CD14-positive monocyte (primary cell): ENCODE results near the gene AKT1. TPM values are rescaled to one million over a fixed set of nuclear protein-coding genes. Genes with fewer than 3 reads are reported as not detected.
A peak's percentile ranks its signal among the peaks of the same experiment; 100 is the strongest.
"Not testable (repeated sequence)": the region's sequence is repeated elsewhere in the genome, so short reads cannot be mapped to it uniquely, and the experiment has no call there.

Experiments
- DNase-seq, 3 donors: peaks; one replicate each; pipeline ENCODE4 v3.0.0-alpha.2; 2011 to 2022
- H2AFZ ChIP-seq: 2 replicates; pipeline ENCODE4 v1.6.0; 2012; ENCODE audit warnings: mild to moderate bottlenecking, low read depth, low read length, inconsistent platforms; ENCODE audit not compliant: insufficient read depth, poor library complexity, severe bottlenecking
- H3K27ac ChIP-seq, 2 donors: 1 replicate in 1 of 2; 2 replicates in 1 of 2; pipeline ENCODE4 v1.5.1; 2012 to 2013; ENCODE audit warnings: low read length in 2 of 2, control low read depth in 1 of 2, inconsistent platforms in 1 of 2, low read depth in 1 of 2, mild to moderate bottlenecking in 1 of 2
- H3K27me3 ChIP-seq, 2 donors: one replicate each; pipeline versions ENCODE4 v1.6.0 to v1.6.1; 2011 to 2013; ENCODE audit warnings: low read length in 2 of 2; ENCODE audit not compliant: control insufficient read depth in 2 of 2, insufficient read depth in 2 of 2
- H3K36me3 ChIP-seq, 2 donors: replicated peaks in 1 of 2; 1 replicate in 1 of 2; 2 replicates in 1 of 2; pipeline versions ENCODE4 v1.5.1 to v1.6.1; 2012 to 2013; ENCODE audit warnings: low read length in 2 of 2, control low read depth in 1 of 2, inconsistent platforms in 1 of 2, mild to moderate bottlenecking in 1 of 2; ENCODE audit not compliant: insufficient read depth in 2 of 2, control insufficient read depth in 1 of 2
- H3K4me1 ChIP-seq, 2 donors: 1 replicate in 1 of 2; 2 replicates in 1 of 2; pipeline versions ENCODE4 v1.5.1 to v1.6.1; 2012 to 2013; ENCODE audit warnings: low read length in 2 of 2, control low read depth in 1 of 2, inconsistent platforms in 1 of 2, mild to moderate bottlenecking in 1 of 2, moderate library complexity in 1 of 2; ENCODE audit not compliant: insufficient read depth in 2 of 2, control insufficient read depth in 1 of 2
- H3K4me2 ChIP-seq: replicated peaks from 2 replicates; pipeline ENCODE3; 2012; ENCODE audit warnings: low read length, moderate library complexity, mild to moderate bottlenecking; ENCODE audit not compliant: poor library complexity, severe bottlenecking; ENCODE audit errors: extremely low read depth
- H3K4me3 ChIP-seq, 3 experiments: fragments of 200-600 bp in 1 of 3; sonication (generic) in 1 of 3; replicated peaks in 1 of 3; 1 replicate in 2 of 3; 2 replicates in 1 of 3; pipeline ENCODE4 v1.5.1; 2011 to 2013; ENCODE audit warnings: low read length in 3 of 3, mild to moderate bottlenecking in 3 of 3, control low read depth in 2 of 3, low read depth in 2 of 3, inconsistent platforms in 1 of 3, moderate library complexity in 1 of 3
- H3K79me2 ChIP-seq: 2 replicates; pipeline ENCODE4 v1.6.0; 2012; ENCODE audit warnings: mild to moderate bottlenecking, control low read depth, inconsistent platforms, low read length, moderate library complexity; ENCODE audit not compliant: insufficient read depth
- H3K9ac ChIP-seq: 2 replicates; pipeline ENCODE4 v1.6.0; 2017; ENCODE audit warnings: low read length, mild to moderate bottlenecking; ENCODE audit not compliant: insufficient read depth, poor library complexity, severe bottlenecking
- H3K9me3 ChIP-seq, 2 donors: replicated peaks in 1 of 2; 1 replicate in 1 of 2; 2 replicates in 1 of 2; pipeline versions ENCODE4 v1.5.1 to v1.6.1; 2012 to 2013; ENCODE audit warnings: low read length in 2 of 2, control low read depth in 1 of 2; ENCODE audit not compliant: control insufficient read depth in 1 of 2, insufficient read depth in 1 of 2
- H4K20me1 ChIP-seq: 2 replicates; pipeline ENCODE4 v1.6.0; 2012; ENCODE audit warnings: mild to moderate bottlenecking, low read length, control low read depth, moderate library complexity; ENCODE audit not compliant: insufficient read depth
- H3K27ac Mint-ChIP-seq, 7 donors: one replicate each; pipeline ENCODE4 v1.8.0; 2020; ENCODE audit warnings: mild to moderate bottlenecking in 7 of 7, mixed read lengths in 7 of 7, moderate library complexity in 6 of 7, inconsistent platforms in 2 of 7
- H3K27me3 Mint-ChIP-seq, 3 donors: one replicate each; pipeline ENCODE4 v1.8.0; 2021 to 2022; ENCODE audit warnings: low read depth in 3 of 3, mild to moderate bottlenecking in 3 of 3, mixed read lengths in 3 of 3, moderate library complexity in 3 of 3, inconsistent platforms in 1 of 3
- H3K36me3 Mint-ChIP-seq, 2 donors: one replicate each; pipeline ENCODE4 v1.8.0; 2020; ENCODE audit warnings: mixed read lengths in 2 of 2, inconsistent platforms in 1 of 2, mild to moderate bottlenecking in 1 of 2
- H3K4me1 Mint-ChIP-seq: one replicate; pipeline ENCODE4 v1.8.0; 2020; ENCODE audit warnings: mild to moderate bottlenecking, mixed read lengths
- H3K4me3 Mint-ChIP-seq, 2 donors: one replicate each; pipeline ENCODE4 v1.8.0; 2020; ENCODE audit warnings: mild to moderate bottlenecking in 2 of 2, mixed read lengths in 2 of 2, moderate library complexity in 1 of 2
- H3K9me3 Mint-ChIP-seq, 7 donors: one replicate each; pipeline ENCODE4 v1.8.0; 2020 to 2022; ENCODE audit warnings: mixed read lengths in 7 of 7, mild to moderate bottlenecking in 6 of 7, moderate library complexity in 6 of 7, inconsistent platforms in 2 of 7
- CTCF ChIP-seq: fragments of 200-600 bp; IDR thresholded peaks from one replicate; pipeline ENCODE4 v1.8.0; 2022; ENCODE audit warnings: antibody characterized with exemption, mild to moderate bottlenecking
- WGBS: methylation state at CpG from one replicate; pipeline ENCODE4 v1.1.5; 2013; ENCODE audit warnings: missing lambda C conversion rate; ENCODE audit not compliant: insufficient coverage; 5-methylcytosine and 5-hydroxymethylcytosine counted together
- intact Hi-C, 2 donors: fragments of 100-400 bp; cut with micrococcal nuclease; formaldehyde crosslinking; loops; one replicate each; pipeline versions ENCODE4 v1.15.0 to v1.15.1; 2023
- polyA plus RNA-seq, 3 donors: library from polyadenylated mRNA; depleted of rRNA in 1 of 3; unstranded in 2 of 3; stranded (reverse) in 1 of 3; fragments of 300-500 nt in 2 of 3; fragments of >200 nt in 1 of 3; fragmentation: Illumina TruSeq in 2 of 3; gene quantifications; 1 replicate in 2 of 3; 2 replicates in 1 of 3; pipeline ENCODE4 v1.2.3, GENCODE V29; 2012 to 2021

AKT1 gene
- polyA plus RNA-seq, 3 donors: 7.2 to 180 (median 26.4) TPM

GRCh38 chr14:104816616-104816884 is 21.0 kb upstream of the AKT1 start:
- Histone ChIP-seq H3K27ac (peak overlapping the region; percentile 84 to 94), H3K4me2 (peak overlapping the region; percentile 85), H4K20me1 (no peaks in the 10 kb centered on the region), H3K4me3 (peak overlapping the region; percentile 67 to 80 (median 69)), H3K36me3 (no peaks in the 10 kb centered on the region), H3K9ac (peak overlapping the region; percentile 87), H3K9me3 (peaks cover 0 to 3% of the 10 kb centered on the region in 2 donors), H3K4me1 (peaks cover 21 to 29% of the 10 kb centered on the region in 2 donors), H3K27me3 (no peaks in the 10 kb centered on the region), H3K79me2 (peaks cover 6% of the 10 kb centered on the region), H2AFZ (peak overlapping the region; percentile 92)
- TF ChIP-seq CTCF: no peak
- WGBS: 0% methylated on average over 3 of the region's 8 CpGs
- H3K4me1 Mint-ChIP-seq: peaks cover 22% of the 10 kb centered on the region
- DNase-seq: no peak
- peak overlapping the region; percentile 83 to 93 (median 90) for H3K27ac Mint-ChIP-seq
- peaks cover 0 to 3% (median 2%) of the 10 kb centered on the region in 3 donors for H3K27me3 Mint-ChIP-seq
- intact Hi-C loops: no loop called here
- H3K36me3 Mint-ChIP-seq: peaks cover 0 to 6% of the 10 kb centered on the region in 2 donors
- H3K4me3 Mint-ChIP-seq: peak overlapping the region; percentile 90 to 93
- peaks cover 0 to 8% (median 2%) of the 10 kb centered on the region in 7 donors for H3K9me3 Mint-ChIP-seq

- H3K27me3 Mint-ChIP-seq, H4K20me1 ChIP-seq, H2AFZ ChIP-seq, H3K79me2 ChIP-seq, H3K27me3 ChIP-seq, H3K9me3 ChIP-seq, H3K36me3 ChIP-seq, intact Hi-C loops, H3K9me3 Mint-ChIP-seq, H3K9ac ChIP-seq, H3K36me3 Mint-ChIP-seq, DNase-seq: not testable (repeated sequence)
- Histone ChIP-seq H3K4me2 (peak overlapping the region; percentile 85), H3K4me3 (peak overlapping the region in 1 of 3 experiments; percentile 80), H3K27ac (peak overlapping the region in 1 of 2 donors; percentile 94), H3K4me1 (peaks cover 21 to 29% of the 10 kb centered on the region in 2 donors)
- peak overlapping the region; percentile 48 to 90 for H3K4me3 Mint-ChIP-seq
- peaks cover 22% of the 10 kb centered on the region for H3K4me1 Mint-ChIP-seq
- H3K27ac Mint-ChIP-seq: peak overlapping the region in 4 of 7 donors; percentile 86 to 97 (median 92)
- WGBS: 86% methylated on average over 4 of the region's 15 CpGs
Observed at GRCh38 chr14:104814701-104815100, 19.2 kb upstream of the AKT1 start.
